Measurements from ENCODE around the gene TRAF5.

Gene TRAF5, protein sequence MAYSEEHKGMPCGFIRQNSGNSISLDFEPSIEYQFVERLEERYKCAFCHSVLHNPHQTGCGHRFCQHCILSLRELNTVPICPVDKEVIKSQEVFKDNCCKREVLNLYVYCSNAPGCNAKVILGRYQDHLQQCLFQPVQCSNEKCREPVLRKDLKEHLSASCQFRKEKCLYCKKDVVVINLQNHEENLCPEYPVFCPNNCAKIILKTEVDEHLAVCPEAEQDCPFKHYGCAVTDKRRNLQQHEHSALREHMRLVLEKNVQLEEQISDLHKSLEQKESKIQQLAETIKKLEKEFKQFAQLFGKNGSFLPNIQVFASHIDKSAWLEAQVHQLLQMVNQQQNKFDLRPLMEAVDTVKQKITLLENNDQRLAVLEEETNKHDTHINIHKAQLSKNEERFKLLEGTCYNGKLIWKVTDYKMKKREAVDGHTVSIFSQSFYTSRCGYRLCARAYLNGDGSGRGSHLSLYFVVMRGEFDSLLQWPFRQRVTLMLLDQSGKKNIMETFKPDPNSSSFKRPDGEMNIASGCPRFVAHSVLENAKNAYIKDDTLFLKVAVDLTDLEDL

DNA sequence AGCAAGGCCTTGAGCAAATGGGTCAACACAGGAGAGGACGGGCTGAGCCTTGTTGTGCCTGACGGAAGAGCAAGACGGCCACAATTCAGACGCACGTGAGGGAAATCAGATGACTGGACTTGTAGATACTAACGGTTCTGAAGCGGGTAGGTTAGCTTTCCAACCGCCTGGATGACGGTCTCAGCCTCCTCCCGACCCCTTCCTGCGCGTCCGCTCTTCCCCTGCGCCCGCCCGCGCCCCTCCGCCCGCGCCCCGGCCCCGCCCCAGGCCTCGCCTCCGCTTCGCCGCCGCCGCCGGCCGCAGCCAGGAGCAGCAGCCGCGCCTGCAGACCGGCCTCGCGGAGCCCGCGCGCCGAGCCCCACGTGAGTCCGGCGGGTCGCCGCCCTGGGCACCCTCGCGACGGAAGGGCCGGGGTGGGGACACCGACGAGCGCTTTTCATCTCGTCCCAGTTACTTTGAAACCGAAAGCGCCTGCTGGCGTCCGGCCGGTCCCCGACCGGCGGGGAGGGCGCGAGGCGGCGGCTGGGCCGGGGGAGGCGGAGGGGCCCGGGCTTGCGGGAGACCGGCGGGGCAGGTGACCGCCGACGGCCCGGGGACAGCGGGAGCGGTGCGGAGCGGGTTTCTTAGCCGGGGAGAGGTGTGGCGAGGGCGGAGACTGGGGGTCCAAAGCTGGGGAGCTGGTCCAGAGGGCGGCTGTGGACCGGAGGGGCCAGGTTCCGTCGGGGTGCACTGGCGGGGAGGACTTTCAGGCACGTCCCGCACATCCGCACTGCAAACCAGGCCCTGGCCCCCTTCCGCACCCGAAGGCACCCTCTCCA is at the start of gene TRAF5:
TRAF5 (plus strand) TSS at position 306 of the 818 bp plus-strand sequence. CDS start 26,407 bp downstream, outside the sequence.
- Histone ChIP-seq H3K9ac (ENCODE audit: insufficient read length, low read depth) (peak within 1 kb of the TSS; percentile 81), H3K27me3 (ENCODE audit: insufficient read depth, insufficient read length) (no peaks in the 10 kb centered on the region), H3K9me3 (ENCODE audit: insufficient read depth, low read length) (no peaks in the 10 kb centered on the region), H3K4me1 (ENCODE audit: insufficient read depth, insufficient read length) (peaks cover 8% of the 10 kb centered on the region), H3K36me3 (ENCODE audit: insufficient read depth, insufficient read length, low read length) (peaks cover 7% of the 10 kb centered on the region), H3K4me3 (ENCODE audit: insufficient read length, low read depth) (peak within 1 kb of the TSS; percentile 70)
- no peak for TF ChIP-seq YY1 (IDR thresholded peaks at IDR 0.05; ENCODE audit: insufficient read depth, insufficient read length)
- no peak for TF ChIP-seq ZNF274 (IDR thresholded peaks at IDR 0.05; ENCODE audit: low read depth, low read length)
- no peak for TF ChIP-seq SUZ12 (IDR thresholded peaks at IDR 0.05; ENCODE audit: extremely low read depth, insufficient read depth, insufficient read length)
- DNase-seq (ENCODE audit: low read depth, low spot score), result peak; percentile 39

DNA sequence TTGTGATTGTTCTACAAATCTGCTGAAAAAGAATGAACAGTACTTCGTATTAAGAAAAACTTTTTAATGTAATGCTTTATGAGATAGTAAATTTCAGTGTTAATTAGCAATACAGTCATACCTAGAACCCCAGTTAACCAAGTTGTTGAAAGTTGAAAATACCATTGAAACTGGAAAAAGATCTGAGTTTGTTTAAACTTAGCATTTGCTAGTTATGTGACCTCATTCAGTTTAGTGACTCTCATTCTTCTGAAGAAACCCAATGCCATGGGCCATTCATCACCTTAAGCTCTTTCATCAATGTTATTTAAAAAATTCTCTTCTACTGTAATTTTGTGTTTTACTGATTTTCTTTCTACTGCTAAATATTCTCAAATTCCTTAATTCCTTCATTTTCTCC is 47.3 kb upstream of the TRAF5 start:
- no peak overlapping the region for H3K9ac ChIP-seq (ENCODE audit: insufficient read length, low read depth)
- H3K9me3 ChIP-seq (ENCODE audit: insufficient read depth, low read length), result no peaks in the 10 kb centered on the region
- no peak overlapping the region for H3K4me3 ChIP-seq (ENCODE audit: insufficient read length, low read depth)
- peaks cover 55% of the 10 kb centered on the region for H3K36me3 ChIP-seq (ENCODE audit: insufficient read depth, insufficient read length, low read length)
- no peaks in the 10 kb centered on the region for H3K27me3 ChIP-seq (ENCODE audit: insufficient read depth, insufficient read length)
- no peak for TF ChIP-seq SUZ12 (IDR thresholded peaks at IDR 0.05; ENCODE audit: extremely low read depth, insufficient read depth, insufficient read length)
- no peak for TF ChIP-seq ZNF274 (IDR thresholded peaks at IDR 0.05; ENCODE audit: low read depth, low read length)
- no peak for TF ChIP-seq YY1 (IDR thresholded peaks at IDR 0.05; ENCODE audit: insufficient read depth, insufficient read length)
- H3K4me1 ChIP-seq (ENCODE audit: insufficient read depth, insufficient read length), result no peaks in the 10 kb centered on the region
- no peak for DNase-seq (ENCODE audit: low read depth, low spot score)

DNA sequence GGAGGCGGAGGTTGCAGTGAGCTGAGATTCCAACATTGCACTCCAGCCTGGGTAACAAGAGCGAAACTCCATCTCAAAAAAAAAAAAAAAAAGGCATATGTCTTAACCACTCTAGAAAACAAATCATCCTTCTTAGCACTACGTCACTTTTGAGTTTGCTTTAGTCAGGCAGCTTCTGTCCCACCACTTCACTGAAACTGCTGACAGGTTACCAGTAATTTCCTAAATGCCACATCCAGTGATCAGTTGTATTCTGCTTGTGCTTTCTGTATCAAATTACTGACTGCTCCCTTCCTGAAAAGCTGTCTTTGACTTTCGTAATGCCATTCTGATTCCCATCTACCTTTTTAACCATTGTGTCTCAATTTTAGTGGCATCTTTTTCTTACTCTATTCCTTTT is 45.7 kb upstream of the TRAF5 start:
- DNase-seq (ENCODE audit: low read depth, low spot score), result no peak
- H3K9me3 ChIP-seq (ENCODE audit: insufficient read depth, low read length), result no peaks in the 10 kb centered on the region
- H3K27me3 ChIP-seq (ENCODE audit: insufficient read depth, insufficient read length), result no peaks in the 10 kb centered on the region
- peaks cover 54% of the 10 kb centered on the region for H3K36me3 ChIP-seq (ENCODE audit: insufficient read depth, insufficient read length, low read length)
- no peak overlapping the region for H3K9ac ChIP-seq (ENCODE audit: insufficient read length, low read depth)
- H3K4me3 ChIP-seq (ENCODE audit: insufficient read length, low read depth), result no peak overlapping the region
- H3K4me1 ChIP-seq (ENCODE audit: insufficient read depth, insufficient read length), result no peaks in the 10 kb centered on the region
- no peak for TF ChIP-seq SUZ12 (IDR thresholded peaks at IDR 0.05; ENCODE audit: extremely low read depth, insufficient read depth, insufficient read length)
- no peak for TF ChIP-seq YY1 (IDR thresholded peaks at IDR 0.05; ENCODE audit: insufficient read depth, insufficient read length)
- no peak for TF ChIP-seq ZNF274 (IDR thresholded peaks at IDR 0.05; ENCODE audit: low read depth, low read length)

DNA sequence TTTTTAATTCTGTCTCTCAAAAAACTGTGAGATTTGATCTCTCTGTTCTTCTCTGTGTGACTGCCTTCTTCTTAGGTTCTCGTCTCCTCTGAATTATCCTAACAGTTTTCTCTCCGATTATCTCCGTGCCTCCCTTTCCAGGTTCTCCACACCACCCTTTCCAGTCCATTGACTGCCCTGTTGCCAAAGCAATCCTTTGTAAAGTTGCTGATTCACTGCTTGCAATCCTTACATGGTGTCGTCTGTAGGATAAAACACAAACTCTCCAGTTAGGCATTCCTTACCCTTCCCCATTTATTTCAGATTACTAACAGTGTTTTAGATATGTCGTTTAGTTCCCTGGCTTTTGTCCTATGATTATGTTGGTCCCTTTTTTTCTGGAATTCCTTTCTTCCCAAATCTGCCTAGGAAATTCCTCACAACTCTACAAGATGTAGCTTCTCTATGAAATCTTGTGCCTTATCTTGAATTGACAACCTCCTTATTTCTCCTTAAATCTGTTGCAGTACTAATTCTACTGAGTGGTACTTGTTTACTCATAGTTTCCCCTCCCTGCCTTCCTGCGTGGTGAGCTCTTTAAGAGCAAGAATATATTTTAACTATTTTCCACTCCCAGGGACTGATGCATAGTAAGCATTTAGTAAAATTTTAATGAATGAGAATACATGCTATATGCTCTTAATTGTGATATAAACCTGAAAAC is 45.2 kb upstream of the TRAF5 start:
- peaks cover 49% of the 10 kb centered on the region for H3K36me3 ChIP-seq (ENCODE audit: insufficient read depth, insufficient read length, low read length)
- H3K4me3 ChIP-seq (ENCODE audit: insufficient read length, low read depth), result no peak overlapping the region
- no peak for DNase-seq (ENCODE audit: low read depth, low spot score)
- H3K9ac ChIP-seq (ENCODE audit: insufficient read length, low read depth), result no peak overlapping the region
- no peaks in the 10 kb centered on the region for H3K4me1 ChIP-seq (ENCODE audit: insufficient read depth, insufficient read length)
- no peaks in the 10 kb centered on the region for H3K9me3 ChIP-seq (ENCODE audit: insufficient read depth, low read length)
- H3K27me3 ChIP-seq (ENCODE audit: insufficient read depth, insufficient read length), result no peaks in the 10 kb centered on the region
- no peak for TF ChIP-seq SUZ12 (IDR thresholded peaks at IDR 0.05; ENCODE audit: extremely low read depth, insufficient read depth, insufficient read length)
- no peak for TF ChIP-seq ZNF274 (IDR thresholded peaks at IDR 0.05; ENCODE audit: low read depth, low read length)
- TF ChIP-seq YY1 (IDR thresholded peaks at IDR 0.05; ENCODE audit: insufficient read depth, insufficient read length), result no peak

DNA sequence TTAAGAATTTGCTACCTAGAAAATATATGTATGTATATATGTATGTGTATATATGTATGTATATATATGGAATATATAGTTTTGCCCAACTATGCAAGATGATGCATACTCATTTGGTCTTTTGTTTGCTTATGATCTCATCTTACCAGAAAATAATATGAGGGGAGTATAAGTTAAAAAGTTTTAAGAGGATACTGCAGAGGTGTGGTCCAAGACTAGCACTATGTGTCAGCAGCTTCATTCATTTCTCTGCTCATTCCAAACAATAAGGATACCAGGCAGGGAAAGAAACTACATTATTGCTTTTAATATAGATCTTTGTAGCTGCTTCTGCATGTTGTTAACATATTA is 44.6 kb upstream of the TRAF5 start:
- Histone ChIP-seq H3K4me3 (ENCODE audit: insufficient read length, low read depth) (no peak overlapping the region), H3K27me3 (ENCODE audit: insufficient read depth, insufficient read length) (no peaks in the 10 kb centered on the region), H3K9ac (ENCODE audit: insufficient read length, low read depth) (no peak overlapping the region), H3K9me3 (ENCODE audit: insufficient read depth, low read length) (no peaks in the 10 kb centered on the region), H3K36me3 (ENCODE audit: insufficient read depth, insufficient read length, low read length) (peaks cover 47% of the 10 kb centered on the region), H3K4me1 (ENCODE audit: insufficient read depth, insufficient read length) (no peaks in the 10 kb centered on the region)
- no peak for DNase-seq (ENCODE audit: low read depth, low spot score)
- no peak for TF ChIP-seq SUZ12 (IDR thresholded peaks at IDR 0.05; ENCODE audit: extremely low read depth, insufficient read depth, insufficient read length)
- no peak for TF ChIP-seq ZNF274 (IDR thresholded peaks at IDR 0.05; ENCODE audit: low read depth, low read length)
- TF ChIP-seq YY1 (IDR thresholded peaks at IDR 0.05; ENCODE audit: insufficient read depth, insufficient read length), result no peak

DNA sequence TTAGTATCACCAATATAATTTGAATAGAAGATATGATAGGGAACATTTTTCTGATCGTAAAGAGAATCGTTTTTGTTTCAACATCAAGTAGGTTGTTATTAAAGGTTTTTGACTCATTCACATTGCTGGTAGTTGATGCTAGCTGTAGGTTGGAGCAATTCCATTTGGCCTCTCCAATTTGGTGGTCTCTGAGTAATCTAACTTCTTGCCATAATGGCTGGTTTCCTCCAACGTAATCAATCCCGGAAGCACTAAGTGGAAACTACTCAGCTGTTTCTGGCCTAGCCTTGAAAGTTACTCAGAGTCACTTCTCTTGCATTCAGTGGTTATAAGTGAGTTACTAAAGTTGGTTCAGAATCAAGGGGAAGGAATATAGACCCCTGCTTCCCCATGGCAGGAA is 41.4 kb upstream of the TRAF5 start:
- peaks cover 45% of the 10 kb centered on the region for H3K36me3 ChIP-seq (ENCODE audit: insufficient read depth, insufficient read length, low read length)

More for the DNA sequence above, 41.4 kb upstream of the TRAF5 start:
- DNase-seq (ENCODE audit: low read depth, low spot score), result no peak
- TF ChIP-seq YY1 (IDR thresholded peaks at IDR 0.05; ENCODE audit: insufficient read depth, insufficient read length), result no peak
- no peak for TF ChIP-seq ZNF274 (IDR thresholded peaks at IDR 0.05; ENCODE audit: low read depth, low read length)
- no peak for TF ChIP-seq SUZ12 (IDR thresholded peaks at IDR 0.05; ENCODE audit: extremely low read depth, insufficient read depth, insufficient read length)
- Histone ChIP-seq H3K27me3 (ENCODE audit: insufficient read depth, insufficient read length) (no peaks in the 10 kb centered on the region), H3K9me3 (ENCODE audit: insufficient read depth, low read length) (no peaks in the 10 kb centered on the region), H3K9ac (ENCODE audit: insufficient read length, low read depth) (no peak overlapping the region), H3K4me3 (ENCODE audit: insufficient read length, low read depth) (no peak overlapping the region), H3K4me1 (ENCODE audit: insufficient read depth, insufficient read length) (no peaks in the 10 kb centered on the region)

Data from NT2/D1 (cell line).